SH-SY5Y (cell line): Measurements from ENCODE around the gene TERB1.

Source experiments
- GATA2 ChIP-seq: IDR thresholded peaks from 2 replicates; pipeline ENCODE4 v1.6.1; 2011; ENCODE audit warnings: mild to moderate bottlenecking, low read depth, low read length
- GATA3 ChIP-seq: IDR thresholded peaks from 2 replicates; pipeline ENCODE4 v1.6.1; 2011; ENCODE audit warnings: low read depth, mild to moderate bottlenecking, low read length, moderate library complexity

DNA sequence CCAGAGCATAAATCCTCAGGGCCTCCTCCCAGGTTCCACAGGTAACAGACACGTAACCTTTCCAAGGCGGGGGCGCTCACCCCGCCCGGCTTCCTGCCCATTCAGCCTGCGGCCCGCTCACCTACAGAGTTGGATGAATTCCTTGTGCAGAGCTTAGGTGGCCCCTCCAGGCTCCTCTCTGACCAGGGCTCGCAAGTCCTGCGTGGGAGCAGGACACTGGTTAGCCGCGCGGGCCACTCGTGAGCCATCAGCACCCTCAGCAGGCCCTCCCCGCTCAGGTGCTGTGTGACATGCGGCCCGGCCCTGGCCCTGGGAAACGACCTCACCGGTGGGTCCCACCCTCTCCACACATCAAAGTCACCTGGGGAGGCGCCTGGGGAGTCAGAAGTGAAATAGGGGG is 528 bp downstream of the TERB1 start:
- TF ChIP-seq GATA2 (no peak), GATA3 (no peak)
